ENCODE measurements around the gene STON2.

The STON2 gene

DNA sequence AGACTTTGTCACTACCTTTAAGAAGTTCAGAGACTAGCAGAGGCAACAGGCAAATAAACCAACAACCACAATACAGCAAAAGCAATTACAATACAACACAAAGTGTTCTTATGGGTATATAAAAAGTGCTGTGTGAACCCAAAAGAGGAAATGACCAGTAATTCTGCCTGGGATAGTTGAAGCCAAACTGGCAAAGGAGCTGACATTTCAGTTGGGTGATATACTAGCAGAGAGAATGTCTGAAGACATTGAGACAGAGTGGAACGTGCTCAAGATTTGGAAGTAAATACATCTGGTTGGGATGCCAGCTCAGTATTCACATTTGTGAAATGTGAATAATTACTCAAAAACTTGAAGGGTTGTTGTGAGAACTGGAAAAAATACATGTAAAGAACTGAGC is 98.8 kb downstream of the STON2 start:
- no peak for DNase-seq

DNA sequence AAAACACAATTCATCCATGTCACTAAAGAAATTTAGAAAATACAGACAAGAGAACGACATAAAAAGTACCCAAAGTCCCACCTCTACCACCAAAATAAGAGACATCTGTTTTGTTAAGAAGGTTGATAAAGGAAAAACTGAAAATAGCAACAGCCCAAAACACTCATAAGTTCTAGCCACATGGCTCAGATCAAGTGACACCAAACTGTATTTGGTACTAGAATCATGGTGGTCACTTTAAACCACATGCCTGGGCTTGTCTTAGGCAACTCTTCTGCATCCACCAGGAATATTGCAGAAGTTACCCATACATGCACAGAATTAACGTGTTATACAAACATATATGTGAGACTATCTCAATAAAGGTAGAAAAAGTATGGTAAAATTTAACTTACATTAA is 101.2 kb downstream of the STON2 start:
- no peak for DNase-seq

DNA sequence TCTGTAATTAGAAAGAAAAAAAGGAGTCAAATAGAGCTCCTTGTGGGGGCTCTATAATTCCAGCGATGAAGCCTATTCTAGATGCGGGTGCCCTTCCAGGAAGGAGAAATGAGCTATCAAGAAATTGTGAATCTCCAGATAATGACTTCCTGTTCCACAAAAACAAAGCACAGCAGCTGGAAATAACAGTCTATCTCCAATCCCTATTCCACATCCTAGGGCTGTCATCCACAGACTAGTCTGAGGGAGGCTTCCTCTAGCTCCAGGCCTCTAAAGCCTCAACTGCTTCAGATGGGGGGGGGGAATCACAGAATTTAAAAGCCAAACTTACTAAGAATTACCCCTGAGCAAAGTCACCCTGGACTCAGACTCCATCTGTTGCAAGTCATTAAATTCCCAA is 102.0 kb downstream of the STON2 start:
- DNase-seq: no peak

DNA sequence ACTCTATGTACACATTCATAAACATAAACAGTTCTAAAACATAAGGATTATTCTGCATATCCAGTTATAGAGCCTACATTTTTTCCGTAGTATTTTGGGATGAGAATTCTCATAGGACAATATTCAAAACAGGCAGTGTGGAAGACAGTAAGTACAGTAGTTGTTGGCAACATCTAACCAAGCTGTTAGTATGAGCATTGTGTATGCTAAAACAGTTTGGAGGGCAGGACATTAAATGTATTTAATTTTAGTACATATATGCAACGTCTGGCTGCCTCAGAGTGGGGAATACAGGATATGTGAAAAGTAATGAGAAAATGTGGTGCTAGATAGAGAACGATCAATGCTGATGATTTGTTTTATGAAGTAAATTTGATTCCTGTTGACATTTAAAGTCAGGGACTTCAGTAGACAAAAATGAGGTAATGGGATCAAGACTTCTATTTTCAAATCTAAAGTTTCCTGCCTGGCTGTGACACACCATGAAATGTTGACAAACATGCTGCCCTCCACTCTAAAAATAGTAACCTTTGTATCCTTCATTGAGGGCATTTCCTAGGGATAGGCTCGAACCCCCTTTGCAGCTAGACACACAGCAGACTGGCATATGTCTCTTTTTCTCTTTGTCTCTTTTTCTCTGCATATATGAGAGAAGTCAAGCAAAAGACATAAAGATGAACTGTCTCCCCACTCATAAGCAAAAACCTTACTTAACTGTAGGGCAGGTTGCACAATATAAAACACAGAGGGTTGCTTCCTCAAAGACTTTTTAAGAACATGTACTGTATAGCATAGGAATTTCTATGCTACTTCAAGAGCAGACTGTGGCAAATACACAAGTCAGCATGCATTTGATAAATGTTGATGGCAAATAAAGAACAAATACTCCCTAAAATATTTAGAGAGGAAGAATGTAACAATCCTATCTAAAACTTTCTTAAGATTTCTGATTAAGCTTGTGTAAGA is 103.9 kb downstream of the STON2 start:
- no peak for DNase-seq

DNA sequence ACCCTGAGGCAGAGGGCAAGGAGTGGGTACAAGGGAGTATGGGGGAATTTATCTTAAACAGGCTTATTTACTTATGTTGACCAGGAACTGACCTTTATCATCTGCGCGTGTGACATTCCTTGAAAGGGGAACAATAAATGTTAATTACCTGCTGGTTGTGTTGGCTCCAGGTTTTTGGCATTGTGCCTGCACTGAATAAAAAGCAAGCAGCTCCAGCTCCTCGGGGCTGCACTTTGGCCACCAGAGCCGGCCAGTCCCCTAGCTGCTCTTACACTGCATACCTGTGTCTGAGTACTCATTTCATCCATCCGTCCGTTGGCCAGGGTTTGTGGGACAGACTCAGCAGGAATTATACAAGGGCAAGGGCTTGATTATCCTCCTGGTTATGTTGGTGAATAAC is 110.6 kb downstream of the STON2 start:
- no peak for DNase-seq

DNA sequence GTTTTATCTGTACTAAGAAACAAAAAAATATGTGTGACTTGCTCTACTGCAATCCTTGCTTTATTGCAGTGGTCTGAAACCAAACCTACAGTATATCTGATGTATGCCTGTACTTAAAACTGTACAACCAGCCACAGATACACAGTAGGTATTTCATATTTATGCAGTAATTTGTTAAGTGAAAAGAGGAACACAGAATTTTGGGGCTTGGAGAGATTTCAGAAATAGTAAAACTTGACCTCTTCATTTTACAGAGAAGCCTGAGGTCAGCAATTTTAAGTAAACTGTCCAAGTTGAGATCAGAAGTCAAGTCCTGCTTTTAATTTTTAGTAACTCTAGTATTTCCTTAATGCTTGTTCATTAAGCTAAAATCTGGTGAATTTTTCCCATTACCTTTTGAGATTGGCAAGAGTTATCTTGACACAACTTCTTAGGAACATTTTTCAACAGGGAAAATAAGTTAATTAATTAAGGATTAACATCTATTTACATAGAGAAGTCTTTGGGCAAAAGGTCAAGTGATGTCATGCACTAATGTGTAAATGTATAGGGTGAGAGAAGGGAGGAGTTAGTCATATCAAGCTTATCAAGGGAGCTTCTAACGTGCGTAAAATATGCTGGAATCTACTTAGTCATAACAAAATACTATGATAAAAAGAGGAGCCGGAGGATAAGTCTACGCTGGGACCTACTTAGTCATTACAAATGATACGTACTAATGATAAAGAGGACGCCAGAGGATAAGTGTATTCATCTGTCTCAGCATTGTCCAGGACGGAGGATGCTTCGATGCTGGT is 113.4 kb downstream of the STON2 start:
- DNase-seq: no peak

DNA sequence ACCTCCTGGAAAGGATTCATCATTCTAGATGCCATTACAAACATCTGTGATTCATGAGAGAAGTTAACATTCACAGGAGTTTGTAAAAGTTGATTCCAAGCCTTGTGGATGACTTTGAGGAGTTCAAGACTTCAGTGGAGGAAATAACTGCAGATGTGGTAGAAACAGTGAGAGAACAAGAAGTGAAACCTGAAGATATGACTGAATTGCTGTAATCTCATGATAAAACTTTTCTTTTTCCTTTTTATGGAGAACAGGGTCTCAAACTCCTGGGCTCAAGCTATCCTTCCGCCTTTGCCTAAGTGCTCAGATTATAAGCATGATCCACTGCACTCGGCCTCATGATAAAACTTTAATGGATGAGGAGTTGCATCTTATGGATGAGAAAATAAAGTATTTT is 114.9 kb downstream of the STON2 start:
- DNase-seq: no peak

DNA sequence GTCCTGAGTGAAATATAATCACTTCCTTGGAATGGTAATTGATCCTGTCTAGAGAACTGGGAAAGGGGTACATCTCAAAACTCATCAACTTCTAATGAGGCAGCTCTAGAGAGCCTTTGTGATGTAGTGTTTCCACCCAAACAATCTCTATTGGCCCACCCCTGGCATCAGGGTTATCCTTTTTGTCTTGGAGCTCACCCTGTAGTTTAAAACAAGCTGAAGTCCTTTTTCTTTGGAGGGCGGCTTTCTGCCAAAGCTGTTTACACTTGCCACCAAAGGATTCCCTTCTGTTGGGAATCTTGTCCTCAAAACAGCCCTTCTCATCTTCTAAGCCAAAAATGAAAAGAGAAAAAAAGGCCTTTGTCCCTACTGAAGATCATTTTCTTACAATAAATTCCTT is 118.8 kb downstream of the STON2 start:
- no peak for DNase-seq

DNA sequence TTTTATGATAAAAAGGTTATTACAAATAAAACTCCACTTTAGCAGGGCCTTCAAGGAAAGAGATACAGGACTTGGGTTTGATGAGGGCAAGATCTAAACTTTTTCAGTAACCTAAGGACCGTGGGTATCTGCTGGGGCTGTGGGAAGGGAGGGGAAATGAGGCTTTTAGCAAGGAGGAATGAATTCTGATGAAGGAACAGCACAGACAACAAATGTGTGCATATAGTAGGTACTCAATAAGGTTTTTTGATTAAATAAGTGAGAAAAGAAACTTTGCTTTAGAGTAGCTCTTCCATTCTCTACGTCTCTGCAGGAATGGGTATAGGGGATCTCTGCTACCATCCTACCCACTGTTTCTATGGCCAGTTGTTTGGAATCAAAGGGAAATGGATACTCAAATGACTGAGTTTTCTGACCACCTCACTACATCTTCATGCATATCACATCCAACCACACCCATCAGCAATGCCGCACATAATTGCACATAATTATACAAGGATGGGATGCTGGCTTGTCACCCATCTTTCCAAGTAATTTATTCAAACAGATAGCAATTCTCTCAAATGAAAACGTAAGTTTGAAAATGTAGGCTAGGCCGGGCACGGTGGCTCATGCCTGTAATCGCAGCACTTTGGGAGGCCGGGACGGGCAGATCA is 119.9 kb downstream of the STON2 start:
- DNase-seq: no peak

DNA sequence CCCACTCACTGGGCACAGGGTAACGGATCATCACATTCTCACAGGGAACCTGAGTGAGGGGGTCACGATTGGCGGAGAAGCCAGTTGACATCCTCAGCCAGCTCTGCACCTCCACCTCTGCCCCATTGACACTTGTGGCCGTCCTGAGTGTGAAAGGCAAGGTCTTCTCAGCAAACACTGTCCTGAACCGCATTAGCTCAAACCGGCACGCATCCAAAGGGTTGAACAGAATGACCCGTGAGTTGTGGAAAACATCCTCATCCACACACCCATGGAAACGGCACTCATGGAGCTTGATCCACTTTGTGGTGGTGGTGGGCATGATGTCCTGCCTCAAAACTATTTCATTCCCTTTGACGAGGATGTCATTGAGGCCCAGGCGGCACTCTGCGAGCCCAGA is 123.0 kb downstream of the STON2 start:
- DNase-seq: no peak

DNA sequence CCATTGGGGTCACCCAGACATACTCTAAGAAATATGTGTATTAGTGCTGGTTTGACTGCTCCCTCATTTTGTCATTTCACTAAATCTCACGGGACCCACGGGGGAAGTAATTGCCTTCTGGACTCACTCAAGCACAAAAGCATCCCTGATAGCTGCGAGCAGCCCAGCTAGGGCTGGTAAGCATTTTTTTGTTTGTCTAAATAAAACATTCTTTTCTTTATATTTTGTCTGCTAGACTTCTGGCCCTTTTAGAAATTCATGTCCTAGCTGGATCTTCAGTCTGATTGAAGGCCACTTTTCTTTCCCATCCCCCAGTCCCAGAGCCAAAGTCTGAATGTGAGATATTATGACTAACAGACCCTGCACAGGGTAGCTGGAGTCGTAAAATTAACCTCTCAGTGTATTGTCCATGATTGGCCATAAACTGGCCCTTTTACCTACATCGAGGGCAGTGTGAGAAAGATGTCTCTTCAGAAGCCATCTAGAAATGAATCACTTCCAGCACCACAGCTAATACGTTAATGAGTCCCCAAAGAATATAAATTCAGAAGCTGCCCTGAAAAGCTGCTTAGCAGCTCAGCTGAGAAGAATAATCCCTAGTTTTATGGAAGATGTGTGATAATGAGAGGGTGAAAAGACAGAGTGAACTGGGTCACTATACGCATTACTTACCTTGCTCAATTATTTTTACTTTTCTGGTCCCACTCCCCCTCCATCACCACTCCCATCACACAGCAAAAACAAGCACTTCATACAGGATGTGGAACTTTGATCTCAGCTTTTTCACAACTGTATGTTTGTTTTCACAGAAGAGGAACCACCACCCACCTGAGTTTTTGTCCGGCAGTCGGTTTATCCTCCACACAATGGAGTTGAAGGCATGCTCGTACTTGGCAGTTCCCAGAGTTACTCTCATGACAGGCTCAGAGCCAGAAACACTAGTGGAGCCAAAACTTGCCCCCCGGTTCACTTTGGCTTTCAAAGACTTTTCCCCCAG is 123.8 kb downstream of the STON2 start:
- no peak for DNase-seq

DNA sequence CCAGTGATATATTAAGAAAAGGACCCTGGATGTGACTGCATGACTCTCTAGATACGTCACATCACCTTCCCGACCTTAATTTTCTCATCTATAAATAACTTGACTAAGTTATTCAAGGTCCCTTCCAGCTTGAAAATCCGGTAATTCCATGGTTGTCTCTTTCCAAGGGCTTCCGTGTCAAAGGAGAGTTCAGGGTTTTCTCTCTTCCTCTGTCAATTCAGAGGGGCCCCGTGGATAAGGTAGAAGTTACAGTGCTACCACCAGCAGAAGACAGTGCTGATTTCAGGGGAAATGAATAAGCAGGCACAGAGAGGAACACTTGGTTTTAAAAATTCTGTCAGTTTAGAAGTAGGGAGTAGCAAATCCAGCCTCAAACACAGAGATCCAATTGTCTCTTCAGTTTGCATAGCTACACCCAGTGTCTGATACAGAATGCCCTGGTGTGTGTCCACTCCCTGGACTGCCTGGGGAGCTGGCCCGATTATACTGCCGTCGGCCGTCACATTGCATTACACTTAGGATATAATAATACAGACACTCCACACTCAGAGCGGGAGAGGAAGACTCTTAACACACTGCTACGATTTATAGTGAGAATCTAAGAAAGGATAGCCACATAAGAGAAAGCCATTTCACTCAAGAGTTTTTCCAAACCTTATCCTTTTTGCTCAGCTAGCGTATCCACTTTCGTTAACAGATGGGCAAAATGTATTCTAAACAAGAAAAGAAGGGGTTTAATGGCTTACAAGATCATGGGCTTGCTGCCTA is 124.6 kb downstream of the STON2 start:
- DNase-seq: no peak

DNA sequence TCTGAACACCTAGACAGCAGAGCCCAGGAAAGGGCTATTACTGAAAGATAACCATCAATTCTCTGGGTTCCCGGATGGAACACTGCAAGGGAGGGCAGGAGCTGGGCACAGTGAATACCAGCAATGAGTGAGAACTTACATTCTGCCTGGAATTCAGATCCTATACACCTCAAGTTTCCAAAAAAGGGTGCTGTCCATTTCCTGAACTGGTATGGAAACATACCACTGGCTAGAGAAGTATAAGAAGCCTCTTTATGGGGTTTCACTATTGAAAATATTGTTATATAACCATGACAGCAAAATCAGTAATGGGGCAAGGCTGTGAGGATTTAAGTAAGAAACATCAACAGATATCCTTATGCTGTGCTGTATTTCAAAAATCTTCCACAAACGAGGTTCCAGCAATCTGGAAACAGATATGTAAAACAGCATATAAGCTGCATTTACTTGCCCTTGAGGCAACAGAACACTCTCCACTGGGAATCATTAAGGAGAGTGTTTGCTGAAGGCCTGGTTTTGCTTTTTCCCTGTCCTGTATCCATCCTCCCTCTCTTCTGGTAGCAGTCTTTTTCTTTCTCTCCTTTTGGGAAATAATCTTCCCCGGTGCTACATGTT is 126.1 kb downstream of the STON2 start:
- DNase-seq: no peak

DNA sequence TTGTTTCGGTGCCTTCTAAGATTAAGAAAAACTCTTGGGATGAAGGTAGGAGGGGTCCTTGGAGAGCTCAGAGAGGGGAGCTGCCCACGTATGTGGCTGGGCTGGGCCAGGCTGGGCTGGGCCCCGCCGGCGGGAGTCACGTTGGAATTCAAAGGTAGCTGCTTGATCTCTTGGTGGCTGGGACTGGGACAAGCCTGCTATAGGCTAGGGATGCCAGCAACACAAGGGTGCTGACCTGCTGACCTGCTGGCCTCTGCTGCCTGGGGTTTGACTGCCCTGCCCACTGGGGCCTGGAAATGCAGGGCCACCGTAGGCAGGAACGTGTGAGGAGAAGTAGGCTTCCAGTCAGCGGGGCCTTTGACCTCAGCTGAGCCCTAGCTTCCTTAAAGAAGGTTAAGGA is 126.6 kb downstream of the STON2 start:
- no peak for DNase-seq

DNA sequence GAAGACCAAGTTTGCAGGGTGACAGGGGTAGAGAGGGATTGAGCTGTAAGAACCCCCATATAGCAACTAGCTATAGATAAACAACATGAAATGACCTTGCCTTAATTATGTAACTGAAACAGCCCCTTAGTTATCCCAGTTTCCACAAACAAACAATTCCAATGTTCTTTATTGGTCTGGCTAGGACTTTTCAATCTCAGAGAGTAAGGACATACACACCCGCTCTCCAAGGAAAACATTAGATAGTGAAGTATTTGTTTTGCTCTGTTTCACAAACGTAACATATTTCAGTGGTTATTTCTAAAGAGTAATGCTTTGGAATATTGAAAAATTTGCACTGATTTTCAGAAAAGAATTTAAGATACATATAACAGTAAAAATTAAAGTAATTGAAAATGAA is 127.8 kb downstream of the STON2 start:
- DNase-seq: no peak

DNA sequence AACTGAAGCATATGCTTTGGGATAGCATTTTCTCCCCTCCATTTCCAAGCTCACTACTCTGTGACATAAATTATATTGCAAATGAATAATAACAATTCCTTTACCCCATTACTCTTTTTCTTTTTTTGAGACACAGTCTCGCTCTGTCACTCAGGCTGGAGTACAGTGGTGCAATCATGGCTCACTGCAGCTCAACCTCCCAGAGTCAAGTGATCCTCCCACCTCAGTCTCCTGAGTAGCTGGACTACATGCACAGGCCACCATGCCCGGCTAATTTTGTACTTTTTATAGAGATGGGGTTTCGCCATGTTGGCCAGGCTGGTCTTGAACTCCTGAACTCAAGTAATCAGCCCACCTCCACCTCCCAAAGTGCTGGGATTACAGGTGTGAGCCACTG is 130.1 kb downstream of the STON2 start:
- no peak for DNase-seq

DNA sequence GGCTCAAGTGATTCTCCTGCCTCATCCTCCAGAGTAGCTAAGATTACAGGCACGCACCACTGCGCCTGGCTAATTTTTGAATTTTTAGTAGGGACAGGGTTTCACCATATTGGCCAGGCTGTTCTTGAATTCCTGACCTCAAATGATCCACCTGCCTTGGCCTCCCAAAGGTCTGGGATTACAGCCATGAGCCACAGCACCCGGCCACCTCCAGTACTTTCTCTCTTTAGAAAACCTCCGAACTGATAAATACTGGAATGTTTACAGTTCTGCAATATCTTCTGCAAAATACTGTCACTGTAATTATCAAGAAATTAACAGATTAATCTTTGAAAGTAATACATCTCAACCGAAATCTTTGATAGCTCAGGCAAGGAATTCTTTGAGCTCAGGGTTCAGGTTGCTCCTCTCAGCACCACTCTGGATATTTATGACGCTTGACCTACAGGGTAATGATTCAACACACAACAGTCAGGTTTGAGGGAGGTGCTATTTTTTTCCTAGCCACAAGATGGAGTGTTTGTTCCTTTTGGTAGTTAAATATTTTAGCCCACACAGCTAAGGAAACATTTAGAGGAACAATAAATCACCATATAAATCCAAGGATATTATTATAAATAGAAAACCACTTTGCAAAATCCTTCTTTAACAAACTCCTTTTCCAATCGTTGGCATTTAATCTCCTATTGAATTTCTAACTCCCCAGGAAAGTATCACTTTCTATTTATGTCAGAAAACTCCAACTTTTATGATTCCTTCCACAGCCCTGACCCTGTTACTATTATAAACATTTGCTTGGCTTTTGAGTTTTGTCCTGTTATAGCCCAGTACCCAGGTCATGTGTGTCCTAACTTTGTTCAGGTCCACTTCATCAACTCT is 130.8 kb downstream of the STON2 start:
- DNase-seq: no peak

DNA sequence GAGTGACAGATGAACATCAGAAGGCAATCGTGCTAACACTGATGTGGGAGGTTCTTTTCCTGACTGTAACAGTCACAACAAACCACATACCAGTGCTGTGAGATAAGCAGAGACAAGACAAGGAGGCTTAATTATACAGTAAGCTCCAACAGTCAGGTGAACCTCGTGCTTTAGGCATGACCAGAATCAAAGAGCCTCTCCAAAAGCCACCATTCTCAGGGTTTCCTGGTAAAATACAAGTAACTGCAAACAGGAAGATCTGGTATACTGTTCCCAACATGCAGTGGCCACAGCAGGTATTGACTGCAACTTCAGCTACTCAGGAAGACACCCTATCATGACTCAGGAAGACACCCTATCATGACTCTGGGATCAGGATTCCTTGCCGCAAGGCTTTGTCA is 132.1 kb downstream of the STON2 start:
- DNase-seq: no peak

DNA sequence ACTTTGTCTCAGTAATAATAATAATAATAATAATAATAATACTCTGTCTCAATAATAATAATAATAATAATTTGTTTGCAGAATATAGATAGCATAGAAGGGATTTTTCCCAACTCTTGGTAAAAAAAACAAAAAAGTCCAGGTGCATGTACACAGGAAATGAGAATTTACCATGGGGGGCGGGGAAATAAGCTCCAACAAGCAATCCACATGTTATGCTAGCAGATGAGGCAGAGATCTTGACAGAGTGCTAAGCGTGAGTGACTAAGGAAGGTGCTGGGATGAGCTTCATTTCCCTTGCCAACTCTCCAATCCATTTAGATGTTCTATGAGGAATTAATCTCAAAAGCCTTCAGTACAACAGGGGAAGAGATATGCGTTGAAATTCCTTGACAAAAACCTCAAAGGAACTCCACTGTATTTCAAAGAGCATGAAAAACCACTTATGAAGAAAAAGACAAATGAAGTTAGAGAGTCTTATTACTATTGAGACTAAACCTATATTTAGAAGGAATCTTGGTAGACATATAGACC is 134.4 kb downstream of the STON2 start:
- no peak for DNase-seq

DNA sequence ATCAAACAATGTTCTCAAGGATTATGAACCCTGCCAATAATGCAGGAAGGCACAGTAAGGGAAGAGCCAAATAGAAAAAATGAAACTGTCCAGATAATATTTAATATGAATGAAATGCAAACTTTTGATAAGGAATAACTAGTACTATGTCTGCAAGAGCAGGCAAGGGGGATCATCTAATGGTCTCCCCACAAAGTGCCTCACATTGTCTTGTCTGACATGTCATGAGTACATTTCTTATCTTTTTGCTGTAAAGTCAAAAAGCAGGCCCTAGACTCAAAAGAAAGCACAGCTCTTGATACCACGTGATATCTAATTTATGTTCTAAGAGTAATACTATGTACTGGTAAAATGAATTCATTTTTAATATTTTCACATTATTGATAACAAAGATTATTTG is 135.5 kb downstream of the STON2 start:
- no peak for DNase-seq

Data from activated CD4-positive, CD25-positive, alpha-beta regulatory T cell treated with anti-CD3 and anti-CD28 coated beads, Interleukin-2, amount 50 U/mL, for 72 hours (primary cell).